K562 (cell line): ENCODE measurements around the gene SCAMP5. TPM values are rescaled to one million over a fixed set of nuclear protein-coding genes. Genes with fewer than 3 reads are reported as not detected.

ENCODE experiments used
- CEBPG ChIP-seq, 3 experiments: fragments of 200-800 bp in 1 of 3; sonication (Bioruptor generic) in 1 of 3; sonication (generic) in 1 of 3; formaldehyde crosslinking in 1 of 3; IDR thresholded peaks in 2 of 3; conservative IDR thresholded peaks in 1 of 3; 2 replicates each; pipeline versions ENCODE4 v1.6.1 to v1.8.0; 2016 to 2022; ENCODE audit warnings: missing compliant biosample characterization in 2 of 3, missing genetic modification characterization in 2 of 3, mild to moderate bottlenecking in 1 of 3, missing genetic modification reagents in 1 of 3
- CREBBP ChIP-seq: IDR thresholded peaks from one replicate; pipeline ENCODE4 v1.6.1; 2012; ENCODE audit warnings: low read depth, mild to moderate bottlenecking, control low read depth, inconsistent platforms, low read length
- EZH2 ChIP-seq: IDR thresholded peaks from 2 replicates; pipeline ENCODE4 v1.6.1; 2012; ENCODE audit warnings: low read depth, mild to moderate bottlenecking, inconsistent platforms, low read length, borderline replicate concordance
- GABPB1 ChIP-seq: sonication (generic); formaldehyde crosslinking; IDR thresholded peaks from 2 replicates; pipeline ENCODE4 v1.8.0; 2022; ENCODE audit warnings: mild to moderate bottlenecking, missing genetic modification reagents
- HMG20B ChIP-seq: fragments of 250-450 bp; sonication (Bioruptor Pico); IDR thresholded peaks from 2 replicates; pipeline ENCODE4 v1.5.0; 2021; ENCODE audit warnings: mild to moderate bottlenecking
- HMGN3 ChIP-seq: IDR thresholded peaks from 2 replicates; pipeline ENCODE4 v1.6.1; 2011; ENCODE audit warnings: borderline replicate concordance, low read depth, mild to moderate bottlenecking, mixed read lengths, low read length; ENCODE audit not compliant: insufficient read length; ENCODE audit errors: extremely low read depth
- NR3C1 ChIP-seq: sonication (generic); formaldehyde crosslinking; IDR thresholded peaks from 2 replicates; pipeline ENCODE4 v1.8.1; 2022; ENCODE audit warnings: missing genetic modification reagents
- TGIF2 ChIP-seq: sonication (generic); formaldehyde crosslinking; IDR thresholded peaks from 2 replicates; pipeline ENCODE4 v1.8.1; 2022; ENCODE audit warnings: mild to moderate bottlenecking, missing genetic modification reagents, moderate library complexity
- U2AF1 ChIP-seq: fragments of 200-400 bp; formaldehyde crosslinking; optimal IDR thresholded peaks from 2 replicates; pipeline ENCODE3; 2017; ENCODE audit warnings: mild to moderate bottlenecking, low read depth, low read length, moderate library complexity
- XRCC5 ChIP-seq: fragments of 200-400 bp; formaldehyde crosslinking; IDR thresholded peaks from 2 replicates; pipeline ENCODE4 v1.6.1; 2017; ENCODE audit warnings: low read depth, mild to moderate bottlenecking, low read length
- ZNF24 ChIP-seq: fragments of 450-650 bp; IDR thresholded peaks from 2 replicates; pipeline ENCODE4 v1.6.1; 2016
- ZNF445 ChIP-seq: fragments of 250-450 bp; sonication (Bioruptor Pico); IDR thresholded peaks from 2 replicates; pipeline ENCODE4 v1.4.0; 2020; ENCODE audit warnings: low read depth, mild to moderate bottlenecking, moderate library complexity
- ZNF551 ChIP-seq: fragments of 250-450 bp; sonication (Bioruptor Pico); IDR thresholded peaks from 2 replicates; pipeline ENCODE4 v1.5.0; 2021; ENCODE audit warnings: mild to moderate bottlenecking, moderate library complexity
- ZNF57 ChIP-seq: fragments of 450-650 bp; formaldehyde crosslinking; IDR thresholded peaks from 2 replicates; pipeline ENCODE4 v1.4.0; 2020; ENCODE audit warnings: mild to moderate bottlenecking, moderate library complexity
- ZNF780A ChIP-seq: fragments of 250-450 bp; sonication (Bioruptor Pico); IDR thresholded peaks from 2 replicates; pipeline ENCODE4 v1.5.0; 2021; ENCODE audit warnings: mild to moderate bottlenecking
- ZNF785 ChIP-seq: fragments of 250-450 bp; sonication (Bioruptor Pico); IDR thresholded peaks from 2 replicates; pipeline ENCODE4 v1.4.0; 2020; ENCODE audit warnings: mild to moderate bottlenecking
- polyA plus RNA-seq, 8 experiments: library from polyadenylated mRNA; depleted of rRNA in 4 of 8; stranded (reverse) in 5 of 8; unstranded in 3 of 8; fragments of >200 nt; fragmentation: Nextera tagmentation in 2 of 8; fragmentation: Illumina TruSeq in 1 of 8; extraction: Ambion mirVana in 2 of 8; extraction: Trizol in 1 of 8; gene quantifications; 2 replicates each; pipeline versions ENCODE4 v1.2.1 to v1.2.3, GENCODE V29; 2011 to 2014; ENCODE audit warnings: inconsistent platforms in 1 of 8, missing spikeins in 1 of 8
- total RNA-seq, 7 experiments: library from RNA; depleted of rRNA in 6 of 7; stranded (reverse); fragments of >200 nt in 6 of 7; fragmentation: Illumina TruSeq in 2 of 7; extraction: Trizol in 2 of 7; gene quantifications; 2 replicates each; pipeline versions ENCODE4 v1.2.1 to v1.2.3, GENCODE V29; 2011 to 2021; ENCODE audit warnings: low replicate concordance in 1 of 7
- TF ChIP-seq, protein P1 (sequence below): fragments of 200-400 bp; formaldehyde crosslinking; IDR thresholded peaks from 2 replicates; pipeline ENCODE4 v1.6.1; 2017; ENCODE audit warnings: mild to moderate bottlenecking, low read depth, low read length, moderate library complexity
- TF ChIP-seq, protein P2 (sequence below), 2 experiments: fragments of 450-650 bp in 1 of 2; sonication (generic) in 1 of 2; formaldehyde crosslinking in 1 of 2; IDR thresholded peaks in 1 of 2; conservative IDR thresholded peaks in 1 of 2; 2 replicates each; pipeline versions ENCODE4 v1.6.1 to v1.8.1; 2016 to 2023; ENCODE audit warnings: mild to moderate bottlenecking in 2 of 2, moderate library complexity in 2 of 2, inconsistent platforms in 1 of 2, missing genetic modification reagents in 1 of 2
- TF ChIP-seq, protein P3 (sequence below): fragments of 200-800 bp; sonication (Bioruptor generic); IDR thresholded peaks from 2 replicates; pipeline ENCODE4 v1.6.1; 2017; ENCODE audit warnings: missing genetic modification characterization, missing compliant biosample characterization
- TF ChIP-seq, protein P4 (sequence below): fragments of 250-450 bp; sonication (Bioruptor Pico); IDR thresholded peaks from 2 replicates; pipeline ENCODE4 v1.4.0; 2020; ENCODE audit warnings: mild to moderate bottlenecking, moderate library complexity

SCAMP5 gene
- total and polyA plus RNA-seq, 9 of the 15 experiments (the other 6 are each of a cell fraction or from before 2014, with no cell fraction given): 0.09 to 0.29 (median 0.19) TPM; not detected in 5

DNA sequence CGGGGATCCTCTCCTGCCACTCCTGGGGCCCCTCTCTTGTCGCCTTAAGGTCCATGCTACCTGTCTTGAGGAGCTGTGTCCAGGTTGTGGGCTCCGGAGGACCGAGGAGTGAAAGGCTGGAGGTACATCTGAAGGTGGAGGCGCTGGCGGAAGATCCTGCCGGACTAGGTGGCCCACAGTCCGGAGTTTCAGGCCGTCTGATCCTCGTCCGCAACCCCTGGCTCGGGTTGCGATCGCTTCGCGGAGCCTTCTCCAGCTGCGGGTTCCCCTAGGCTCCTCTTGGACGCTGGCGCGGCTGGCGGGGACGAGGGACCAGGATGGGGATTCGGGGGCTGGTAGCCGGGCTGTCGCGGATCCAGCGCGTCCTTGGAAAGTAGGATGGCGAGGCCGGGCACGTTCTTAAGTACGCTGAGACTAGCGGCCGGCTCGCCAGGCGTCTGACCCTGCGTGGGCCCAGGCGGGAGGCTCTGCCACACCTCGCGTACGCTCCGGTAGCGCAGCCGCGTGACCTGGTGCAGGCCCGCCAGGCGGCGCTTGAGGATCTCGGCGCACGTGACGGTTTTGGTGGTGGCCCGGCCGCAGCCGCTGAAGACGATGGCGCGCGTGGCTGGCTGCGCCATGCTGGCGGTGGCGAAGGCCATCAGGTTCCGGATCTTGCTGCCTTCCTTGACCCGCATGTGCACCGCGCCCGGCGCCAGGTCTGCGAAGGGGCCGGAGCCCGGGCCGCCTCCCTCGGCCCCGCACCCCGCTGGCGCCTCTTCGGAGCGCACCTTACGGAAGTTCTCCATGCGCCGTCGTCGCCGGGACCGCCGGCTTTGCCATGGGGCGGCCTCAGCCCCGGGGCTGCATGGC lies 39.3 kb upstream of the SCAMP5 start (continued):
- TF ChIP-seq, protein P1, sequence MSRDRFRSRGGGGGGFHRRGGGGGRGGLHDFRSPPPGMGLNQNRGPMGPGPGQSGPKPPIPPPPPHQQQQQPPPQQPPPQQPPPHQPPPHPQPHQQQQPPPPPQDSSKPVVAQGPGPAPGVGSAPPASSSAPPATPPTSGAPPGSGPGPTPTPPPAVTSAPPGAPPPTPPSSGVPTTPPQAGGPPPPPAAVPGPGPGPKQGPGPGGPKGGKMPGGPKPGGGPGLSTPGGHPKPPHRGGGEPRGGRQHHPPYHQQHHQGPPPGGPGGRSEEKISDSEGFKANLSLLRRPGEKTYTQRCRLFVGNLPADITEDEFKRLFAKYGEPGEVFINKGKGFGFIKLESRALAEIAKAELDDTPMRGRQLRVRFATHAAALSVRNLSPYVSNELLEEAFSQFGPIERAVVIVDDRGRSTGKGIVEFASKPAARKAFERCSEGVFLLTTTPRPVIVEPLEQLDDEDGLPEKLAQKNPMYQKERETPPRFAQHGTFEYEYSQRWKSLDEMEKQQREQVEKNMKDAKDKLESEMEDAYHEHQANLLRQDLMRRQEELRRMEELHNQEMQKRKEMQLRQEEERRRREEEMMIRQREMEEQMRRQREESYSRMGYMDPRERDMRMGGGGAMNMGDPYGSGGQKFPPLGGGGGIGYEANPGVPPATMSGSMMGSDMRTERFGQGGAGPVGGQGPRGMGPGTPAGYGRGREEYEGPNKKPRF: no peak
- TF ChIP-seq ZNF785 (no peak), U2AF1 (peak; percentile 94), ZNF780A (CRISPR knock-in tag) (no peak), XRCC5 (no peak), TGIF2 (peak; percentile 96; the same call in 1 of the 2 replicates), NR3C1 (CRISPR knock-in tag) (peak; percentile 99), HMG20B (CRISPR knock-in tag) (no peak), CREBBP (no peak), CEBPG (CRISPR knock-in tag; IDR thresholded peaks at IDR 0.05) (peak; percentile 78), CEBPG (tag; conservative IDR thresholded peaks at IDR 0.05 in 1 of 2, IDR thresholded peaks at IDR 0.05 in 1 of 2) (no peak), GABPB1 (CRISPR knock-in tag) (peak; percentile 89), ZNF24 (no peak; the same call in 1 of the 2 replicates), HMGN3 (no peak), ZNF445 (no peak), ZNF57 (CRISPR knock-in tag) (no peak), EZH2 (no peak), ZNF551 (CRISPR knock-in tag) (no peak)
- TF ChIP-seq, protein P2, sequence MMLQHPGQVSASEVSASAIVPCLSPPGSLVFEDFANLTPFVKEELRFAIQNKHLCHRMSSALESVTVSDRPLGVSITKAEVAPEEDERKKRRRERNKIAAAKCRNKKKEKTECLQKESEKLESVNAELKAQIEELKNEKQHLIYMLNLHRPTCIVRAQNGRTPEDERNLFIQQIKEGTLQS (IDR thresholded peaks at IDR 0.05): no peak
- TF ChIP-seq, protein P2 (CRISPR knock-in tag; conservative IDR thresholded peaks at IDR 0.05): peak; percentile 85
- TF ChIP-seq, protein P3, sequence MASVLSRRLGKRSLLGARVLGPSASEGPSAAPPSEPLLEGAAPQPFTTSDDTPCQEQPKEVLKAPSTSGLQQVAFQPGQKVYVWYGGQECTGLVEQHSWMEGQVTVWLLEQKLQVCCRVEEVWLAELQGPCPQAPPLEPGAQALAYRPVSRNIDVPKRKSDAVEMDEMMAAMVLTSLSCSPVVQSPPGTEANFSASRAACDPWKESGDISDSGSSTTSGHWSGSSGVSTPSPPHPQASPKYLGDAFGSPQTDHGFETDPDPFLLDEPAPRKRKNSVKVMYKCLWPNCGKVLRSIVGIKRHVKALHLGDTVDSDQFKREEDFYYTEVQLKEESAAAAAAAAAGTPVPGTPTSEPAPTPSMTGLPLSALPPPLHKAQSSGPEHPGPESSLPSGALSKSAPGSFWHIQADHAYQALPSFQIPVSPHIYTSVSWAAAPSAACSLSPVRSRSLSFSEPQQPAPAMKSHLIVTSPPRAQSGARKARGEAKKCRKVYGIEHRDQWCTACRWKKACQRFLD: peak; percentile 81
- TF ChIP-seq, protein P4, sequence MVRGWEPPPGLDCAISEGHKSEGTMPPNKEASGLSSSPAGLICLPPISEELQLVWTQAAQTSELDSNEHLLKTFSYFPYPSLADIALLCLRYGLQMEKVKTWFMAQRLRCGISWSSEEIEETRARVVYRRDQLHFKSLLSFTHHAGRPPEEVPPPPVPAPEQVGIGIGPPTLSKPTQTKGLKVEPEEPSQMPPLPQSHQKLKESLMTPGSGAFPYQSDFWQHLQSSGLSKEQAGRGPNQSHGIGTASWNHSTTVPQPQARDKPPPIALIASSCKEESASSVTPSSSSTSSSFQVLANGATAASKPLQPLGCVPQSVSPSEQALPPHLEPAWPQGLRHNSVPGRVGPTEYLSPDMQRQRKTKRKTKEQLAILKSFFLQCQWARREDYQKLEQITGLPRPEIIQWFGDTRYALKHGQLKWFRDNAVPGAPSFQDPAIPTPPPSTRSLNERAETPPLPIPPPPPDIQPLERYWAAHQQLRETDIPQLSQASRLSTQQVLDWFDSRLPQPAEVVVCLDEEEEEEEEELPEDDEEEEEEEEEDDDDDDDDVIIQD (CRISPR knock-in tag): no peak
